Measurements from ENCODE around the gene MOB1A.
"Not testable (repeated sequence)": the region's sequence is repeated elsewhere in the genome, so short reads cannot be mapped to it uniquely, and the experiment has no call there.

The MOB1A gene

DNA sequence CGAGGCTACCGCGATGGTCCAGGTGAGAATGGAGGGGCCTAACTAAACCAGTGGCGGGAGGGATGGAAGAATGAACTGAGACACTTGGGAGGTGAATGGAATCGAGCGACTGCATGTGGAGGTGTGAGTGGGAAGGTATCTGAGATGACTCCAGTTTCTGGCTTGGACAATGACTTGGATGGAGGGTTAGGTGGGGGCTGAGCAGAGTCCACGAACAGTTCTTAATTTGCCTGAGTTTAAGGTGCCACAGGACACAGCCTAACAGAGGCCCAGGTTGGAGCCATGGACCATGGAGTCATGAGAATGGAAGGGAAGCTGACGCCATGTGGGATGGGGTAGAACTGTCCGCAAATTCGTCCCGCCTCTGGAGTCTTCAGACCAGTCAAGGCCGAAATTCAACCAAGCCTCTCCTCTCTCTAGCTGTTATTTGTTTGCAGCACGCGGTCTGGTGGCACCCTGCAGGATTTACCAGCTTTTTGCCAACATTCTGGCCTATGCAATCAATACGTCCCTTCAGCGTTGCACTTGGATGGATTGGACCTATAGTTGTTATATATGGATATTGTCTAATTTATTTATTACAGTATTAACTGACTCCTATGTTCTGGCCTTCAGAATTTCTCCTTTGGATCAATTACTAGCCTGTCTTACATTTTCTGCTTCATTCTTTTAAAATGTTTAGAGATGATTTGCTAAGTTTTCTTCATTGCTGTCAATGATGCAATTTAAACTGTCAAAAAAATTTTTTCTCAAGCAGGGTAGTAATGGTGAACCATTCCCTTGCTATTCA is 30.0 kb downstream of the MOB1A start:
- no peak for DNase-seq (ENCODE audit: low read depth)

DNA sequence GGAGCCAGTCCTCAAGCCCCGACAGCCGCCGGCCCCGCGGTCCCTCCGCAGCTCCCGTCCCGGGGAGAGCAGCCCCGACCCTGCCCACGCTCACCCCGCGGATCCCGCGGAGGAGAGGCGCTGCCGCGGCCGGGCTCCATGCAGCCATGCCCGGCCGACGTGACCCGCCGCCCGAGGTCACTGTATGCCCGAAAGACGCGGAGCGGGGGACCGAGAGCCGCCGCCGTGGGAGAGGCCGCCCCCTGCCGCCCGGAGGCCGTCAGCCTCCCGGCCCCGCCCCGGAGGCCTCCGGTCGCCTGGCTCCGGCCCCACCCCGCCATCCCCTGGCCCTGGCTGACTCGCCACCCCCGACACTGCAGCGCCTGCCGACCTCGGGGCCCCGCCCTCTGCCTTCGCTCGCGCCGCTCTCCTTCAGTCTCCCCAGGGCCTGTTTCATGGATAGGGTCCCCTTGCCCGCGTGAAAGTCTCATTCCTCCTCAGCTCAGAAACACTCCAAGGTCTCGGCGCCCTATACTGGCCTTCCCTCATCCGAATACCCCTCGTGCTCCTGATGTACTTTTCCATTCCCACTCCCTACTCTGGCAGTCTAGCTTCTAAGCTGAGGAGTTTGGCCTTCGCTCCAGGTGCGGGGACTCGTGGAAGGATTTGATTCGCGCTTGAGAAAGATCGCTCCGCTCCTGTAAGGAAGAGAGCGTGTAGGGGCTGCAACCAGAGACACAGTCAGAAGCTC is 30.8 kb downstream of the MOB1A start, which contains the start of gene BOLA3:
Gene BOLA3, minus strand, starts transcription at position 186 of the 730 bp plus-strand sequence. Its CDS starts 38 bp downstream, at position 148.
- peak; percentile 64 for DNase-seq (ENCODE audit: low read depth)

DNA sequence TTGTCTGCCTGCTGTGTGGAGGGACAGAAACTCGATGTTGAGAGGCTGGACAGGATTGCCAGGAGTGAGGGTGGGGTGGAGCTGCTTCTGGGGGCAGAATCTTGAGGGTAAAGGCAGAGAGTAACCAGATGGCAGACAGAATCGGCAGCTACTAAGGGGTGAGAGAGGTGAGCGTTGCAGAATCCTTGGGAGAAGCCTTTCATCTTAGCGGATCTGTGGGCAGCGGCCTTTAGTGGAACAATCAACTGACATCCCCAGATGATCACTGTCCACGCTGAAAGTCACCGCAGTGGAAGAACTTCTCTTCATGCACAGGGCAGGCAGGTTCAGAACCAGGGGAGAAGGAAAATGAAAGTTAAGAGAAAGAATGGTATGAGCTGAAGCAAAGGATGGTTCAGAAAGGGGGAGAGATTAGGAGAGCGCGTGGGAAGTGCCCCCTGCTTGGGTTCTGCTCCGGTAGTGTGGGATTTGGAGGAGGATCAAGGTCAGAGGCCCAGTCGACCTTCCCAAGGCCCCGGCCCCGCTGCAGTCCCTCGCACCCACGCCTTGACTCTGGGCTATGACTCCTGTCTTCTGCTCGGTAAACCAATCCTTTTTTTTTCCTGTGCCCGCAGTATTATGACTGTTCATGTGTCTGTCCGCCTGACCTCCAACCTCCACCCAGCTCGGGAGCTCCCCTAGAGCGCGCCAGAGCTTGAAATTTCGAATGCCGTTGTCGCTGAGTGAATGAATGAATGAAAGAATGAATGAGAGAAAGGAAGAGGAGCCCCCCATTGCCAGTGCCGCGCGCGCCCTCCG is 31.6 kb downstream of the MOB1A start:
- peak; percentile 10 for DNase-seq (ENCODE audit: low read depth)

DNA sequence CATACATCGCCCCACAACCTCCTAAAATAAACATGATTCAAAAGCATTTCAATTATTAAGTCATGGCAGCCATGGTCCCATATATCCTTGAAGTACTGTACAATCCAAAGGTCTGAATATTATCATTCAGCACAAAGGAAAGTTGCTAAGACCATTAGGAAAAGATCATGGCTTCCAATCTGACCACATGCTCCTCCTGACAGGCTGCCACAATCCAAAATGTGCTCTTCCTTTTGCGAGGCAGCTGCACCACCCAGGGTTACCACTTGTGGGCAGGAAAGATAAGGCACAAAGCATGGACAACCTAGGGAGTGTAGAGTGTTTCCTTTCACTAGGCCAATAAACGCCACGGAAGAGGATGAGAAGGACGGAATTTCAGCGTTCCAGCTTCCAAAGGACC is 36.3 kb downstream of the MOB1A start:
- no peak for DNase-seq (ENCODE audit: low read depth)

DNA sequence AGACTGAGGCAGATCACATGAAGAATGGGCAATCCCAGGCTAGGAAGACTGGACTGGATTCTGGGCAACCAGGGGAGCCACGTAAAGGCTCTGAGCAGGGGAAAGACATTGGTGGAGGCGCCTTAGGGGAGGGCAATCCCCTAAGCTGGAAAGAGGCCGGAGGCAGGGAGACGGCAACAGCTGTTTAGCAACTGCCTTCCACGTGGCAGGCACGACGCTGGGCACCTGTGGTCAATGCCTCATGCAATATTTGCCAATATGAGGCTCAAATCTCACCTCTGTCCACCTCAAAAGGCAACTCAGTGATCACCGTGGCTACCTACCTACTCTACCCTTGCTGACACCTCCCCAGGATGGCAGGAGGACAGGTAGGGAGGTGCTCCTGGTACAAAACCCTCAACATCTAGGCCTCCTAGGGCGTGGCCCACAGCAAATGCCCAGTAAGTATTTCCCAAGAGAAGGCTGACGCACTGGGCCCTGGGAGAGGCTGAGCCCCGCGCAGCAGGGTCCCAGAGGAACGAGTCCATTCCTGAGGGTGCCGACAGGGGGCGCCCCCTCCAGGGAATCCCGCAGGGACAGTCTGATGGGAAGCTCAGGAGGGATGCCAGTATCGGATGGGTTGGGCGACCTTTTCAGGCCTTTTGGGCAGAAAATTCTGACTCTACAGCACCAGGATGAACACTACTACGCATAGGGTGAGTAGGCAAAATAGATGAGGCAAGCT is 39.9 kb downstream of the MOB1A start:
- DNase-seq (ENCODE audit: low read depth) = no peak

DNA sequence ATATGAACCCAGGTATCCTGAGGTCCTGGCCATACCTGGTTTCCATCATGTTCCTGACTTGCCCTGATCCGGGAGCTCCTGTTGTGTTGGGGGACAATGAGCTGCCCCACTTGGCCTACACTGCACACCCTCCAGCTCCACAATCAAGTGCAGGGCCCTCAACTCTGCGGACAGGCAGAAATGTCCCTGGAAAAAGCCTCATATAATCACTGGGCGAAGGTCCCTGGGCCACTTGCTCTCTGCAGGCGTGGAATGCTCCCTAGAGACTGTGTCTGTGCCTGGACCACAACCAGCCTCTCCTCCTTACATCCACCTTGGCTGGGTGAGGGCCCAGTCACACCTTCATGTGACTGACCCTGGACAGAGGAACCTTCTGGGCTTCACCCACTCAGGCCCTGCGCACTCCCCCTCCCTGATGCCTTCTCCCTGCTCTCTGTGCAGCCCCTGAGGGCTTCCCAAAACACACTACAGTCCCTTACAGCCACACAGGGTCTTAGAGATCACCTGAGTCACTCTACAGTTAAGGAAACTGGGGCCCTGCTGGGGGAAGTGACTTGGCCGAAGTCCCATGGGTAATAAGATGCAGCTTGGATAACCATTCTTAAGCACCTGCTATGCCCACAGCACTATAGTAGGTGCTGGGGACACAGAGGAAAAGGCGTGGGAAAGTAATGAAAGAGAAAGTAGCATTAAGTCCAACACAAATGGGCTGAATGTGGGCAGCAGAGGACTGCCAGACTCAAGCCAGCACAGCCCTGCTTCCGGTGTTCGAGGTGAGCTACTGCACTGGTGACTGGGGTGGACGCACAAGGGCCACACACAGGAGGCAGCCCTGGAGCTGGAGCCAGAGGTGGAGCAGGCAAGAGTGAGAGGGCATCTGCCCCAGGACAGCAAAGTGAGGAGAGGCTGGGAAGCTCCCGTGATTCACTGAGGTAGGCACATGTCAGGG is 40.8 kb downstream of the MOB1A start:
- DNase-seq (ENCODE audit: low read depth) = no peak

DNA sequence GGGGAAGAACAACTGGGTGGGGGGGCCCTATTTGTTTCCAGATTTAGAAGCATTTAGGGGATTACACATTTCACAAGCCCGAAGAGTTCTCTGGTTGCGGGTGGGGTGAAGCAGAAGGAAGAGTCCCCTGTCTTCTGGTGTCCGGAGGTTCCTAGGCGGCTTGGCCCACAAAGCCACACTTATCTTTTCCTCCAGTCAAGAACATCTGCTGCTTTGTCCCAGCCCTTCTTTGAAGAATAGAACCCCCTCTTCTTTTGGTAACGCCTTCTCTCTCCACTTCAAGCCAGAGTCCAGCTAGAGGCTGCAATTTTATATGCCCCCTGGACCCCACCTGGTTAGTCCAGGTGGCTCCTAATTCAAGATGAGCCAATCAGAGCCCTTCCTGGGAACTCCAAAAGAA is 46.8 kb downstream of the MOB1A start:
- DNase-seq (ENCODE audit: low read depth) = no peak

DNA sequence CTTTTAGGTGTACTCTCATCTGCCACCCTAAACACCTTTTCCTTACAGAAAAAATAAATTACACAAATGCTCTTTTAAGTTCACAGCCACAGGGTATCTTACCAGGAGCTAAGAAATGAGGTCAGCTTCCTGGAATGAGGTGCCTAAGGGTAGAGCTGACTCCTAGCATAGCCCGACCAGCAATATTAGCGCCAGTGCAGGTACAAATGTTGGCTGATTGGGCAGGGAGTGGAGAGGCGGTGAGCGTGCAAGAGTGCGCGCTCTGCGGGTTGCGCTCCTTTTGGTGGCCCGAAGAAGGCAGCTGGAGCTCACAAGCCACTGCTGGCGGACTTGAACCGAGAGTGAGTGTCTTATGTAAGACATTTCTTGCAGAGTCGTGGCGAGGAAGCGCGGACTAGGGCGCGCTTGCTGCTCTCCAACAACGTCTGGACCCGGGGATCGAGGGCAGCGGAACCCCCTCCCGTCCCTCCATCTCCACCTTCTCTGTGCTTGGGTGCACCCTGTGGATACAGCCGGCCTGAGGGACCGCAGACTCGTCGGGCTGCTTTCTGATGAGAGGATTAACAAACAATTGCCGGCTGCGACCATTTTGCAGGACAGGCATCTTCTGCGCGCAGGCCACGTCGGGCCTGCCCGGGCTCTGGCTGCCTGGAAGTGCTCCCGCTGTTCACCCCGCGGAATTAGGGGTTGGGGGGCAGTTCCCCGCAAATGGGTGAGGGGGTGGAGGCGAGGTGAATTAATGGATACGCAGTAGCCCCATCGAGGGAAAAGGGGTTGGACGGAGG is 48.3 kb downstream of the MOB1A start:
- DNase-seq (ENCODE audit: low read depth) = no peak

DNA sequence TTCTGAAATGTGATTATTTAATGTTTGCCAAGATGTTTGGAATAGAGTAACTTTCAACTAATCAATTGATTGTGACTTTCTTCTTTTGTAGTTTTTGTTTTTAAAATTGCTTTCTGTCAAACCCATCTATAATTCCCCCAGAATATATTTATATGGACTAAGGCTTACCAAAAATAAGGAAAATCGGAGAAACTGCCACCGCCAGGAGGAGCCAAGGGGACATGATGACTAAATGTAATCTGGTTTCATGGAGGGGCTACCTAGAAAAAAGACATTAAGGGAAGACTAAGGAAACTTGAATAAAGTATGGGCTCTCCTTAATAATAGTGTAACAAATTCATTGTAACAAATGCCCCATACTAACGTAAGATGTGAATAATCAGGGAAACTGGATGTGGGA is 50.5 kb downstream of the MOB1A start:
- no peak for DNase-seq (ENCODE audit: low read depth)

DNA sequence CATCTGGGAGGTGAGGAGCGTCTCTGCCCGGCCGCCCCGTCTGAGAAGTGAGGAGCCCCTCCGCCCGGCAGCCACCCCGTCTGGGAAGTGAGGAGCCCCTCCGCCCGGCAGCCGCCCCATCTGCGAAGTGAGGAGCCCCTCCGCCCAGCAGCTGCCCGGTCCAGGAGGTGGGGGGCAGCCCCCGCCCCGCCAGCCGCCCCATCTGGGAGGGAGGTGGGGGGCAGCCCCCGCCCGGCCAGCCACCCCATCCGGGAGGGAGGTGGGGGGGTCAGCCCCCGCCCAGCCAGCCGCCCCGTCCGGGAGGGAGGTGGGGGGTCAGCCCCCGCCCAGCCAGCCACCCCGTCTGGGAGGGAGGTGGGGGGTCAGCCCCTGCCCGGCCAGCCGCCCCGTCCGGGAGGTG is 54.7 kb downstream of the MOB1A start:
- not testable (repeated sequence) for DNase-seq (ENCODE audit: low read depth)

DNA sequence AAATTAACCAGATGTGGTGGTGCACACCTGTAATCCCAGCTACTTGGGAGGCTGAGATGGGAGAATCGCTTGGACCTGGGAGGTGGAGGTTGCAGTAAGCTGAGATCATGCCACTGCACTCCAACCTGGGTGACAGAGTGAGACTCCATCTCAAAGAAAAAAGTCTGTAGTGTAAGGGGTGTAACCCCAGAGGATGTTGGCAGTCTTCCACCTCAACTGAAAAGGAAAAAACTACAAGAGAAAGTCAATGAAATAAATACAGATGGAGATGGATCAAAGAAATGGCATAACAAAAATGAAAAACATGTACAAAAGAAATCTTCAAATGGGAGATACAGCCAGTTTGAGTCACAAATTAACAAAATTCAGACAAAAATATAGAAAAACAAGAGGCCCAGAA is 56.8 kb downstream of the MOB1A start:
- DNase-seq (ENCODE audit: low read depth) = not testable (repeated sequence)

DNA sequence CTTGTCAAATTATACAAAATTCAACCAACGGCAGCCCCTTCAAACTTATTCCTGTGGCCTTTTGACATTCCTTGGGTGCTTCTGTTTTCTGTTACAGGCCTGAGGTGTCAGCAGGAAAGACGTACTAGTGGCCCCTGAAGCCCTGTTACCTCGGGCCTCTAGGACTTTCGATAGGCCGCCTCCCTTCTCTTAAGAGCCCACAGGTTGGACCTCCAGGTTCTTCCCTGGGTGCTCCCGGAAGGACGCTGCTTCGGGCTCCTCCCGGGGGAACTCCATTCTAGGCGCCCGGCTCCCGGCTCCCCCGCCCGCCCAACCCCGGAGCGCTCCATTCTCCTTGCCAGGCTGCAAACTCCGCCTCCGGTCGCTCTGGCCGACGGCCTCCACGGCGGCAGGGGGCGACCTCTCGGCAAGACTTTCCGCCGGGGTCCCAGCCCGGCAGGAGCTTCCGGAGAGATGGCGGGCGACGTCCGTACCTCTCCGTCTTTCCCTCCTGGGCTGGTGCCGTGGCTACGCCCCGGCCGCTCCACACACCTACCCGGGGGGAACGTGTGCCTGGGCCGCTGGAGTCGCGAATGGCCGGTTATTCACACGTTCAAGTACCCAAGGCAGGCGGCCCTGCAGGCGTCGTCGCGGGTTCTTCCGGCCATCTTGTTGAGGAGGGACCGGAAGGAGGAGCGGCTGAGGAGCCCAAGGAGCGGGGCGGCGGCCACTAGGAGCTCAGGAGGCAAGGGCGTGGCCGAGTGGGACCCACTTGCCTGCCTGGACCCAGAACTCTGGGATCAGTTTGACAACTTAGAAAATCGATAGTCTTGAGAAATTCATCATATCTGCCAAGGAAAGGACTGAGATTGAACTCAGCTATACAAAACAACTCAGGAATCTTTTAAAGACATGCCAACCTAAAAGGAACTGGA is 58.5 kb downstream of the MOB1A start:
- DNase-seq (ENCODE audit: low read depth) = peak; percentile 67

DNA sequence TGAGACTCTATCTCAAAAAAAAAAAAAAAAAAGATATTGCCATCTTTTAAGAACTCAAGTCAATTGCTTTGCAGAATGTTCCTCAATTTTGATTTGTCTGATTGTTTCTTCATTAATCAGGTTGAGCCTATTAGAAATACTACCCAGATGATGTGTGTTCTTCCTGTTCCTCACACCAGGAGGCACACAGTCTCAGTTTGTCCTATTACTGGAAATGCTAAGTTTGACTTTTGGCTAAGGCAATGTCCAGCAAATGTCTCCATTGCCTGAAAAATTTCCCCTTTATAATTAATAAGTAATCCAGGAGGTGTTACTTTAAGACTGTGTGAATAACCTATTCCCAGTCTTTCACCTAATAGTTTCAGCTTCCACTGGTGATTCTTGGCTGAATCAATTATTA is 59.3 kb downstream of the MOB1A start:
- no peak for DNase-seq (ENCODE audit: low read depth)

DNA sequence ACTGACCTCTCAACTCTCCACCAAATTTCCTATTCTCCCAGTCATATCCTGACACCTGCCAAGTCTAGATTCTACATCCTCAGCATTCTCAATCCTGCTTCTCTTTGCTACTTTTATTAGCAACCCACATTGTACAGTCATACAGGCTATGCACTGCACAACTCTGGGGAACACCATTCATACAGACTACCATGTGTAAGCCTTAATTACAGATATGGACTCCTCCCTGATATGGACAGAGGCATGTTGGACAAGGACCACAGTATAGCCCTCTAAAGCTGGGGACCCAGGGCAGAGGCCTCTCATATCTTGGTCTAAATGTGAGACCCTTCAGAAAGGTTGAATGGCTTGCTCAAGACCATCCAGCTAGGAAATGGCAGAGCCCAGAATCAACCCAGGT is 67.3 kb downstream of the MOB1A start:
- no peak for DNase-seq (ENCODE audit: low read depth)

DNA sequence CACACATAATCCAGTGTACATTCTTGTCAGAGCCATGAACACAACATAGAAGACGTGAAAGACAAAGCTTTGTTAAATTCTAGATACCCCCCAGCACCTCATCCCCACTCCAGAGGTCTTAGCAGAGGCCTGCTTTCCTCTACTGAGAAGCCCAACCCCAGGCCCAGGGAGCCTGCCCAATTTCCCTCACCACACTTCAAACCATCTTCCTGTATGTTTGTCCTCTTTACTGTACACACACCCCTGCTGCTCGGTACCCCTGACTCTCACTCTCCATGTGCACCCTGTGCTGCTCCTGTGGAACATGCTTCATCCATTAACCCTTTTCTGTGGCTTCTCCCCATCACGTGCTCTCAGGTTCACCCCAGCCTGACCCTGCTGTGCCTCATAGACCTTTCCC is 68.1 kb downstream of the MOB1A start:
- no peak for DNase-seq (ENCODE audit: low read depth)

DNA sequence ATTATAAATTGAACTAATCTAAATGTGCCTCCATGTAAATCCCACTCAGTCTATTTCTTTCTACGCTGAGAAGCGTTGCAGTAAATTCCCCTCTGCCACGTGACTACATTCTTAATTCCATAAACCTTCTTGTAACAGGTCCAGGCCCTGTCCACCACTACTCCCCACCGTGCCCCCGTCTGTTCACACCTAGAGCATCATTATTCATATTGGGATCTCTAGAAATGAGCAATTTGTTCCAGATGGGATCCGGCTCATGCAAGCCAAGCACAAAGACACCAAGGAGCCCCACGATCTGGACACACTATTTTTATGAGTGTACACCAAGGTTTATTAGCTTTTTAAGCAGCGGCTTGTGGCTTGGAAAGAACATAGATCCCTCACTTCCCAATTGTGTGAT is 69.1 kb downstream of the MOB1A start:
- DNase-seq (ENCODE audit: low read depth) = no peak

DNA sequence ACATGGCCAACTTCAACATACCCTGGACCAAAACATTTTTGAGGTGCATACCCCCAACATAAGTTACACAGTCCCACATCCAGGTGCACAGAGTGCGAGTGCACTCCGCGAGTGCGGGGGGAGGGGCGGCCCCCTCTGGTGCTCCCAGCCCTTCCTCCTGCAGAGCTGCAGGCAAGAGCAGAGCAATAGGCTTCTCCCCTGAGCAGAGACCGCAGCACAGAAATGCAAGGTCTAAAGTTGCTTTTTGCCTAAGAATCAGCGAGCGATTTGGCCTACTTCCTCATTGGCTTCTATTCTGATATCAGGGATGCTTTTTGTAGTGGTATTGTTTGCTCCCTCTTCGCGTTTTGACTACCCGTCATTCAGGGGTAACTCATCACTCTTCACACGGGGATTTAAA is 71.6 kb downstream of the MOB1A start:
- no peak for DNase-seq (ENCODE audit: low read depth)

DNA sequence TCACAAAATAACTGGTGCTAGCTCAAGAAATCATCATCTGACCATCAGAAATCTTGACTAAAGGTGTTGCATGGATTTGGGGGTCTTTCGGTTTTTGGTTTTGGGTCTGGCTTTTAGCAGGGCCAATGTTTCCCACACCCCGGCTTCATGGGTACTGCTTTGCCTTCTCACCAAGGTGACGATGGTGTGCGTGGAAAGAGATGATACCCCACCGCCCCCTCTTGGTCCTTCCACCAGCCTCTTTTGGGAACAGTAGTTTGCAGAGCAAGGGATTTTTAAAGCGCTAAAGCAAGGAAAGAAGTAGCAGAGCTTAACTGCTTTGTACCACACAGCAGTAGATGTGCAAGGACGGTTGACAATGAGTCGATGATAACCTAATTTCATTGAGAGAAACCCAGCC is 73.3 kb downstream of the MOB1A start:
- no peak for DNase-seq (ENCODE audit: low read depth)

DNA sequence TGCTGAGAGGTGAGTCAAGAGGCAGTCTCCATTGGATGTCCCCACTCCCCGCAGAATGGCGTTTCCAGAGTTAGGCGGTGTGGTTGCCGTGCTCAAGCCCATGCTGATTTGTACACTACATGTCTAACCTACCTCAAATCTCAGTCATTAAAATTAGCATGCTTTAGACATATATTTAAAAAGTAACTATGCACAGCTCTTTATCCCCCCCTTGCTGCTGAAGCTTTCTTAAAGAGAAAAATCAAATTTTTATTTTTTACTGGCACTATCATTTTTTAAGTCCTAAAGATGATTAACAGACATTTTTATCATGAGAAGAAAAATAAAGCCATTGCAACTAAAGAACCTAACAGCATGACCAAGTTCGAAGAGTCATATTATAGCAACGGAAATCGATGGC is 73.8 kb downstream of the MOB1A start:
- DNase-seq (ENCODE audit: low read depth) = no peak

All from stimulated activated CD8-positive, alpha-beta memory T cell treated with anti-CD3 and anti-CD28 coated beads, Interleukin-12 subunit alpha, Interleukin-12 subunit beta, amount 100 ng/mL, for 1 hour (primary cell).